HepG2 (cell line): ENCODE measurements around the gene EFL1. TPM values are rescaled to one million over a fixed set of nuclear protein-coding genes. Genes with fewer than 3 reads are reported as not detected.

ENCODE experiments used
- ATAC-seq: fragments of 200-7000 bp; cut with Tn5 transposase; 3 replicates; pipeline ENCODE4 v1.9.1; 2020; ENCODE audit warnings: mild to moderate bottlenecking, moderate library complexity
- BruUV-seq: library from RNA; stranded (reverse); fragments of 400-500 nt; replicated peaks from 2 replicates; lab custom pipeline; 2021; lab: Mats Ljungman, UMichigan
- CTCF ChIA-PET: fragments of 300-600 bp; formaldehyde crosslinking; extraction: SDS; loops from one replicate; lab custom pipeline; 2021; ENCODE audit warnings: low total read pairs, inconsistent platforms, low intra/inter-chr PET ratio; lab: Yijun Ruan, JAX
- POLR2A ChIA-PET: fragments of 350-600 bp; sonication (Branson Sonifier 250); formaldehyde crosslinking; loops from one replicate; lab custom pipeline; 2020; ENCODE audit warnings: antibody characterized with exemption, inconsistent platforms; lab: Yijun Ruan, JAX
- DNase-seq: peaks from one replicate; pipeline ENCODE4 v3.0.0-alpha.2; 2015; ENCODE audit warnings: low spot score
- FAIRE-seq: peaks from 3 replicates; lab custom pipeline; 2011; peaks lifted over from hg19 to GRCh38; lab: Jason Lieb, UNC
- H2AFZ ChIP-seq: one replicate; pipeline ENCODE4 v1.6.1; 2011; ENCODE audit warnings: low read length, inconsistent platforms
- H3K27ac ChIP-seq: fragments of 300-600 bp; 3 replicates; pipeline ENCODE4 v1.8.0; 2011; ENCODE audit warnings: mixed run types, mild to moderate bottlenecking, mixed read lengths, low read length, inconsistent platforms; ENCODE audit not compliant: insufficient read depth; ENCODE audit errors: extremely low read length
- H3K27me3 ChIP-seq, 2 experiments: fragments of 200-600 bp in 1 of 2; 2 replicates in 1 of 2; 3 replicates in 1 of 2; pipeline versions ENCODE4 v1.6.0 to v1.8.0; 2011; ENCODE audit warnings: low read length in 2 of 2, mild to moderate bottlenecking in 2 of 2, moderate library complexity in 2 of 2, inconsistent platforms in 1 of 2; ENCODE audit not compliant: insufficient read depth in 2 of 2, control insufficient read depth in 1 of 2
- H3K36me3 ChIP-seq, 2 experiments: fragments of 200-600 bp in 1 of 2; replicated peaks in 1 of 2; 2 replicates in 1 of 2; 3 replicates in 1 of 2; pipeline versions ENCODE4 v1.5.1 to v1.8.0; 2011; ENCODE audit warnings: low read length in 2 of 2, inconsistent platforms in 1 of 2; ENCODE audit not compliant: insufficient read depth in 2 of 2, control insufficient read depth in 1 of 2
- H3K4me1 ChIP-seq: 2 replicates; pipeline ENCODE4 v1.5.1; 2012; ENCODE audit warnings: low read length, inconsistent platforms; ENCODE audit not compliant: insufficient read depth
- H3K4me2 ChIP-seq: 2 replicates; pipeline ENCODE4 v1.6.0; 2011; ENCODE audit warnings: low read depth, low read length, inconsistent platforms
- H3K4me3 ChIP-seq, 3 experiments: fragments of 200-600 bp in 1 of 3; sonication (generic), shearing (Covaris generic) in 1 of 3; replicated peaks in 1 of 3; 2 replicates each; pipeline ENCODE4 v1.5.1; 2011 to 2016; ENCODE audit warnings: low read length in 3 of 3, inconsistent platforms in 2 of 3, low read depth in 2 of 3, mild to moderate bottlenecking in 2 of 3, control low read depth in 1 of 3, mixed read lengths in 1 of 3; ENCODE audit not compliant: insufficient read depth in 1 of 3
- H3K79me2 ChIP-seq: one replicate; pipeline ENCODE4 v1.6.1; 2011; ENCODE audit warnings: low read length, inconsistent platforms; ENCODE audit not compliant: insufficient read depth
- H3K9ac ChIP-seq: 2 replicates; pipeline ENCODE4 v1.6.0; 2011; ENCODE audit warnings: mild to moderate bottlenecking, low read depth, low read length, inconsistent platforms; ENCODE audit not compliant: insufficient read depth
- H3K9me3 ChIP-seq: 2 replicates; pipeline ENCODE4 v1.5.1; 2012; ENCODE audit warnings: mild to moderate bottlenecking, low read length
- H4K20me1 ChIP-seq: 2 replicates; pipeline ENCODE4 v1.6.0; 2011; ENCODE audit warnings: inconsistent platforms, mild to moderate bottlenecking, low read length, moderate library complexity; ENCODE audit not compliant: insufficient read depth
- CTCF ChIP-seq: sonication (generic); formaldehyde crosslinking; IDR thresholded peaks from 2 replicates; pipeline ENCODE4 v1.5.0; 2020; ENCODE audit warnings: mild to moderate bottlenecking, missing genetic modification reagents, moderate library complexity
- HDAC6 ChIP-seq: fragments of 200-600 bp; sonication (generic); IDR thresholded peaks from 2 replicates; pipeline ENCODE4 v1.7.0; 2017; ENCODE audit warnings: mild to moderate bottlenecking, antibody characterized with exemption, low read length, low read depth
- MXD4 ChIP-seq: IDR thresholded peaks from 2 replicates; pipeline ENCODE4 v1.6.1; 2016; ENCODE audit warnings: mild to moderate bottlenecking, missing biosample characterization, missing genetic modification reagents
- NONO ChIP-seq, 2 experiments: fragments of 450-650 bp in 1 of 2; sonication (generic) in 1 of 2; formaldehyde crosslinking in 1 of 2; IDR thresholded peaks in 1 of 2; conservative IDR thresholded peaks in 1 of 2; 2 replicates each; pipeline versions ENCODE4 v1.6.1 to v1.8.0; 2017 to 2022; ENCODE audit warnings: mild to moderate bottlenecking in 1 of 2, missing genetic modification reagents in 1 of 2, moderate library complexity in 1 of 2
- RBAK ChIP-seq: sonication (generic); formaldehyde crosslinking; IDR thresholded peaks from 2 replicates; pipeline ENCODE4 v1.5.1; 2020; ENCODE audit warnings: mild to moderate bottlenecking, missing genetic modification reagents
- STAG1 ChIP-seq: sonication (generic); formaldehyde crosslinking; IDR thresholded peaks from 2 replicates; pipeline ENCODE4 v1.4.0; 2020; ENCODE audit warnings: missing genetic modification reagents
- THAP9 ChIP-seq: sonication (generic); formaldehyde crosslinking; IDR thresholded peaks from 2 replicates; pipeline ENCODE4; 2020; ENCODE audit warnings: missing genetic modification reagents, mild to moderate bottlenecking, borderline replicate concordance
- ZNF407 ChIP-seq: sonication (generic); formaldehyde crosslinking; IDR thresholded peaks from one replicate; pipeline ENCODE4 v1.5.1; 2020; ENCODE audit warnings: mild to moderate bottlenecking, missing genetic modification reagents; ENCODE audit errors: not compliant biosample characterization
- WGBS: methylation state at CpG from one replicate; pipeline ENCODE4 v1.1.6; 2017; ENCODE audit warnings: low lambda C conversion rate; 5-methylcytosine and 5-hydroxymethylcytosine counted together
- in situ Hi-C: cut with HindIII; loops from 2 replicates; pipeline ENCODE4 v1.10.0; 2017; ENCODE audit warnings: low pct_unique_long_range_greater_than_20kb; ENCODE audit not compliant: extremely low pct_ligation_motif_present
- intact Hi-C: fragments of 100-400 bp; cut with micrococcal nuclease; formaldehyde crosslinking; loops from one replicate; pipeline ENCODE4 v1.10.0; 2022; ENCODE audit not compliant: unreplicated experiment
- polyA plus RNA-seq, 8 experiments: library from polyadenylated mRNA; depleted of rRNA in 3 of 8; stranded (reverse) in 7 of 8; unstranded in 1 of 8; fragments of >200 nt; fragmentation: Illumina TruSeq in 4 of 8; extraction: Trizol in 4 of 8; gene quantifications; 2 replicates each; pipeline versions ENCODE4 v1.2.1 to v1.2.3, GENCODE V29; 2011 to 2016; ENCODE audit warnings: low read depth in 4 of 8, missing spikeins in 1 of 8, mixed read lengths in 1 of 8; ENCODE audit not compliant: insufficient read depth in 1 of 8
- total RNA-seq, 5 experiments: library from RNA; depleted of rRNA; stranded (reverse); fragments of >200 nt; fragmentation: Illumina TruSeq; extraction: Trizol; gene quantifications; 2 replicates each; pipeline ENCODE4 v1.2.3, GENCODE V29; 2016; ENCODE audit warnings: low read depth in 1 of 5

EFL1 gene
- total and polyA plus RNA-seq, 2 of the 13 experiments (the other 11 are each of a cell fraction or from before 2014, with no cell fraction given) = 6.4 to 12.0 TPM

- no peak overlapping the region for H3K9ac ChIP-seq
- H3K9me3 ChIP-seq = no peaks in the 10 kb centered on the region
- H3K36me3 ChIP-seq = no peaks in the 10 kb centered on the region
- peaks cover 2 to 48% of the 10 kb centered on the region in 2 experiments; a peak in 3 of 5 replicates for H3K27me3 ChIP-seq
- H3K27ac ChIP-seq = no peak overlapping the region
- in situ Hi-C loops (no loop called here), intact Hi-C loops (no loop called here)
- no peak overlapping the region for H3K4me2 ChIP-seq
- BruUV-seq = no TSS peak
- FAIRE-seq (no peak), DNase-seq (no peak), ATAC-seq (peak; percentile 28; the same call in 2 of the 3 replicates)
- H2AFZ ChIP-seq = no peak overlapping the region
- no peaks in the 10 kb centered on the region for H3K4me1 ChIP-seq
- CTCF ChIA-PET = no interaction called here
- no peak for TF ChIP-seq MXD4 (CRISPR knock-in tag)
- peak; percentile 38 for TF ChIP-seq CTCF (CRISPR knock-in tag)
- peak; percentile 36; the same call in 1 of the 2 replicates for TF ChIP-seq STAG1 (CRISPR knock-in tag)
- no peak for TF ChIP-seq ZNF407 (CRISPR knock-in tag)
- no peak for TF ChIP-seq NONO (IDR thresholded peaks at IDR 0.05)
- no peak for TF ChIP-seq NONO (CRISPR knock-in tag; conservative IDR thresholded peaks at IDR 0.05)
- no peak for TF ChIP-seq HDAC6
- no peak for TF ChIP-seq THAP9 (CRISPR knock-in tag)
- no peak for TF ChIP-seq RBAK (CRISPR knock-in tag)
- 46% methylated on average over 6 of the region's 6 CpGs for WGBS
- POLR2A ChIA-PET = no interaction called here
- H3K4me3 ChIP-seq = no peak overlapping the region
- H3K79me2 ChIP-seq = no peaks in the 10 kb centered on the region
- no peaks in the 10 kb centered on the region for H4K20me1 ChIP-seq
Measured at GRCh38 chr15:82103468-82103867, 159.1 kb downstream of the EFL1 start.
